ENCODE results near the gene LMOD2.

- no peak for TF ChIP-seq CTCF (IDR thresholded peaks at IDR 0.05)
- no peak for TF ChIP-seq EP300 (IDR thresholded peaks at IDR 0.05)
- TF ChIP-seq JUN (IDR thresholded peaks at IDR 0.05), result no peak
- no peak for TF ChIP-seq EHF (CRISPR knock-in tag; IDR thresholded peaks at IDR 0.05)
- TF ChIP-seq MAZ (IDR thresholded peaks at IDR 0.05; ENCODE audit: borderline replicate concordance, low read depth, low read length), result no peak
- TF ChIP-seq RNF2 (IDR thresholded peaks at IDR 0.05; ENCODE audit: borderline replicate concordance, low read depth), result no peak
Measured at GRCh38 chr7:123680580-123680979, 24.9 kb downstream of the LMOD2 start.

Data from A549 (cell line).